GM12875 (cell line): ENCODE data around the gene GPR132.

Experiments used
- H3K4me3 ChIP-seq: one replicate; pipeline ENCODE4 v1.5.1; 2011; ENCODE audit warnings: low read depth, low read length, control low read depth
- CTCF ChIP-seq: IDR thresholded peaks from 2 replicates; pipeline ENCODE4 v1.5.1; 2011; ENCODE audit warnings: low read depth, mild to moderate bottlenecking, control low read depth, inconsistent platforms, low read length, moderate library complexity, borderline replicate concordance; ENCODE audit not compliant: insufficient read depth

GPR132 gene

GRCh38 chr14:105064001-105064400, 1.2 kb downstream of the GPR132 start:
- H3K4me3 ChIP-seq, result peak overlapping the region; percentile 68
- TF ChIP-seq CTCF, result no peak

- H3K4me3 ChIP-seq, result peak overlapping the region; percentile 68
Observed at GRCh38 chr14:105063506-105063905, 1.7 kb downstream of the GPR132 start.

GRCh38 chr14:105063056-105063455, 2.2 kb downstream of the GPR132 start:
- peak overlapping the region; percentile 18 for H3K4me3 ChIP-seq
- TF ChIP-seq CTCF, result no peak

- peak overlapping the region; percentile 69 for H3K4me3 ChIP-seq
- no peak for TF ChIP-seq CTCF
Observed at GRCh38 chr14:105062048-105062433, 3.2 kb downstream of the GPR132 start.

- H3K4me3 ChIP-seq, result peak overlapping the region; percentile 69
- no peak for TF ChIP-seq CTCF
Observed at GRCh38 chr14:105061428-105062047, 3.7 kb downstream of the GPR132 start.

- TF ChIP-seq CTCF, result no peak
- peak overlapping the region; percentile 69 for H3K4me3 ChIP-seq
Observed at GRCh38 chr14:105060751-105061427, 4.3 kb downstream of the GPR132 start.

- TF ChIP-seq CTCF, result no peak
- peak overlapping the region; percentile 69 for H3K4me3 ChIP-seq
Observed at GRCh38 chr14:105059925-105060565, 5.2 kb downstream of the GPR132 start.
